MCF 10A (cell line): ENCODE data around the gene OPALIN. TPM values are rescaled to one million over a fixed set of nuclear protein-coding genes. Genes with fewer than 3 reads are reported as not detected.

ENCODE experiments used
- BruUV-seq: library from RNA; stranded (reverse); fragments of 400-500 nt; replicated peaks from 2 replicates; lab custom pipeline; 2021; lab: Mats Ljungman, UMichigan
- CTCF ChIA-PET: fragments of 300-600 bp; sonication (Branson Sonifier 250); formaldehyde crosslinking; extraction: SDS; loops from one replicate; lab custom pipeline; 2021; ENCODE audit warnings: antibody characterized with exemption, inconsistent platforms; lab: Yijun Ruan, JAX
- POLR2A ChIA-PET: fragments of 300-600, 350-650 bp; sonication (Branson Sonifier 250); formaldehyde crosslinking; extraction: SDS; loops from one replicate; lab custom pipeline; 2020; ENCODE audit warnings: antibody characterized with exemption, inconsistent platforms; lab: Yijun Ruan, JAX
- DNase-seq: peaks from one replicate; pipeline ENCODE4 v3.0.0-alpha.2; 2018; ENCODE audit not compliant: unreplicated experiment
- H3K27ac Mint-ChIP-seq: one replicate; pipeline ENCODE4 v1.8.0; 2022; ENCODE audit warnings: mild to moderate bottlenecking, low read depth, mixed read lengths; ENCODE audit not compliant: unreplicated experiment
- H3K27me3 Mint-ChIP-seq: one replicate; pipeline ENCODE4 v1.8.0; 2022; ENCODE audit warnings: mixed read lengths; ENCODE audit not compliant: insufficient read depth, unreplicated experiment
- H3K36me3 Mint-ChIP-seq: one replicate; pipeline ENCODE4 v1.8.0; 2022; ENCODE audit warnings: mild to moderate bottlenecking, moderate library complexity, mixed read lengths; ENCODE audit not compliant: insufficient read depth, unreplicated experiment
- H3K4me1 Mint-ChIP-seq: one replicate; pipeline ENCODE4 v1.8.0; 2022; ENCODE audit warnings: mixed read lengths; ENCODE audit not compliant: insufficient read depth, unreplicated experiment
- H3K4me3 Mint-ChIP-seq: one replicate; pipeline ENCODE4 v1.8.0; 2022; ENCODE audit warnings: mild to moderate bottlenecking, moderate library complexity, mixed read lengths; ENCODE audit not compliant: unreplicated experiment
- H3K9me3 Mint-ChIP-seq: one replicate; pipeline ENCODE4 v1.8.0; 2022; ENCODE audit warnings: mixed read lengths; ENCODE audit not compliant: unreplicated experiment
- intact Hi-C: fragments of 100-400 bp; cut with micrococcal nuclease; formaldehyde crosslinking; loops from 2 replicates; pipeline ENCODE4 v1.14.1; 2022
- total RNA-seq: library from RNA; stranded (reverse); gene quantifications from 2 replicates; pipeline ENCODE4 v1.2.3, GENCODE V29; 2022
- TF ChIP-seq, protein P1 (sequence below): fragments of 200-600 bp; IDR thresholded peaks from one replicate; pipeline ENCODE4 v1.8.0; 2022; ENCODE audit warnings: antibody characterized with exemption, mild to moderate bottlenecking; ENCODE audit not compliant: unreplicated experiment

The OPALIN gene
- total RNA-seq, 1 experiment from 2014 or later, result not detected

DNA sequence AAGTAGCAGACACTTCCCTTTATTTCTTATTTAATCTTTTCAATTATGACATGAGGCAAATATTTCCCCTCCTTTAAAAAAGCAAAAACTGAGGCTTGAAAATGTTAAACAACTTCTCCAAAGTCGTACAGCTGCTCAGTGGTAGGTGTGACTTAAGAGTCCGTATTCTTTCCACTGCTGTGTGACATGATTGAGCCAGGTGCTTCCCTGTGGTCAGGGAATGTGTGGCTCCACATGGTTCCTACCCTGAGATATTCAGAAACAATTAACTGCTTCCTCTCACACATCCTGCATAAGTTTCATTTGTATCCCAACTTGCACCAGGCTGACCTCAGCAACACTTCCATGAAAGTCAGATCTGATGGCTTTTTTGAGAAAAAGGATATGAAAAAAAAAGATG is 13.6 kb downstream of the OPALIN start:
- no peaks in the 10 kb centered on the region for H3K9me3 Mint-ChIP-seq
- no TSS peak for BruUV-seq
- CTCF ChIA-PET, result no interaction called here

DNA sequence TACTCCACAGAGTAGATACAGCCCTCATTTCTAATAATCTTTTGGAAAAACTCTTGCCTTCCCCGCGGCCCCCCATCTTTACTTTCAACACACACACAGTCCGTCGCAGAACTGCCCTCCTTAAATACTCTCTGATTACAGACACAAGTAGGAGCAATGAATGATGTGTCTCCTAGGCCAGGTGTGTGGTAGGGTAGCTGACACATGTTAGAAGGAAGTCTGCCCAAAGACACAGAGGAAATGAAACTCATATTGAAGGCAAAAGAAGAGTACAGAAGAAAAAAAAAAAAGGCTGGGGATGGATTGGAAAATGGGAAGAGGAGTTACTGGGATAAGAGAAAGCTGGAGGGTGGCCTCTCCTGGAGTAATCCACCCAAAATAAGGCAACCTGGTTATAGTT is 14.6 kb downstream of the OPALIN start:
- intact Hi-C loops, result loop anchor here (5.0 kb wide), 1 partner anchor 327 kb away; no protein-coding TSS in a partner anchor
- ChIA-PET CTCF (interaction anchor here (0.8 to 1.1 kb wide), 2 partner anchors 10 to 846 kb away, joined by 5 to 7 read pairs; no protein-coding TSS in a partner anchor), POLR2A (no interaction called here)
- no peak for DNase-seq
- no peaks in the 10 kb centered on the region for H3K4me1 Mint-ChIP-seq
- no peaks in the 10 kb centered on the region for H3K36me3 Mint-ChIP-seq
- H3K27me3 Mint-ChIP-seq, result no peaks in the 10 kb centered on the region
- no peaks in the 10 kb centered on the region for H3K9me3 Mint-ChIP-seq
- TF ChIP-seq, protein P1, sequence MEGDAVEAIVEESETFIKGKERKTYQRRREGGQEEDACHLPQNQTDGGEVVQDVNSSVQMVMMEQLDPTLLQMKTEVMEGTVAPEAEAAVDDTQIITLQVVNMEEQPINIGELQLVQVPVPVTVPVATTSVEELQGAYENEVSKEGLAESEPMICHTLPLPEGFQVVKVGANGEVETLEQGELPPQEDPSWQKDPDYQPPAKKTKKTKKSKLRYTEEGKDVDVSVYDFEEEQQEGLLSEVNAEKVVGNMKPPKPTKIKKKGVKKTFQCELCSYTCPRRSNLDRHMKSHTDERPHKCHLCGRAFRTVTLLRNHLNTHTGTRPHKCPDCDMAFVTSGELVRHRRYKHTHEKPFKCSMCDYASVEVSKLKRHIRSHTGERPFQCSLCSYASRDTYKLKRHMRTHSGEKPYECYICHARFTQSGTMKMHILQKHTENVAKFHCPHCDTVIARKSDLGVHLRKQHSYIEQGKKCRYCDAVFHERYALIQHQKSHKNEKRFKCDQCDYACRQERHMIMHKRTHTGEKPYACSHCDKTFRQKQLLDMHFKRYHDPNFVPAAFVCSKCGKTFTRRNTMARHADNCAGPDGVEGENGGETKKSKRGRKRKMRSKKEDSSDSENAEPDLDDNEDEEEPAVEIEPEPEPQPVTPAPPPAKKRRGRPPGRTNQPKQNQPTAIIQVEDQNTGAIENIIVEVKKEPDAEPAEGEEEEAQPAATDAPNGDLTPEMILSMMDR, result no peak
- BruUV-seq, result no TSS peak
- no peak overlapping the region for H3K27ac Mint-ChIP-seq
- H3K4me3 Mint-ChIP-seq, result no peak overlapping the region

More for the DNA sequence above, 13.6 kb downstream of the OPALIN start:
- Mint-ChIP-seq H3K27me3 (no peaks in the 10 kb centered on the region), H3K36me3 (no peaks in the 10 kb centered on the region), H3K27ac (no peak overlapping the region), H3K4me3 (no peak overlapping the region), H3K4me1 (no peaks in the 10 kb centered on the region)
- intact Hi-C loops, result no loop called here
- no peak for DNase-seq
- POLR2A ChIA-PET, result no interaction called here
- TF ChIP-seq, protein P1, result no peak

DNA sequence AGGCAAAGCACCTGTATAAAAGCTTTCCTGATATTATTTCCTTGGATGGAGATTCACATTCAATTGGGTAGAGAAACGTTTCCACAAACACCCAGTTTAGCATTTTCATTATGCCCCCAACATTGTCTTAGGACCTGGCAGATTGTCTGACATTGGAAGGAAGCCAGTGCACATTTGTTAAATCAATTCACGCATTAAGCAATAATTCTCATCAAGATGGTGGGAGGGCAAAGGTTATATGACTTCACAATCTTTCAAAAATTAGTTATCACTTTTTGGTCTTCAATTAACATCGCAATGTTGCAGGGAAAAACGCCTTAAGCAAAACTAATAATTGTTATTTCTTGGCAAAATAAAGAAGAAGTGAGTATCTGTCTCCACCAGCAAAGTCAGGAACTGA is 16.4 kb downstream of the OPALIN start:
- CTCF ChIA-PET, result no interaction called here
- TF ChIP-seq, protein P1, result no peak
- no peaks in the 10 kb centered on the region for H3K36me3 Mint-ChIP-seq

DNA sequence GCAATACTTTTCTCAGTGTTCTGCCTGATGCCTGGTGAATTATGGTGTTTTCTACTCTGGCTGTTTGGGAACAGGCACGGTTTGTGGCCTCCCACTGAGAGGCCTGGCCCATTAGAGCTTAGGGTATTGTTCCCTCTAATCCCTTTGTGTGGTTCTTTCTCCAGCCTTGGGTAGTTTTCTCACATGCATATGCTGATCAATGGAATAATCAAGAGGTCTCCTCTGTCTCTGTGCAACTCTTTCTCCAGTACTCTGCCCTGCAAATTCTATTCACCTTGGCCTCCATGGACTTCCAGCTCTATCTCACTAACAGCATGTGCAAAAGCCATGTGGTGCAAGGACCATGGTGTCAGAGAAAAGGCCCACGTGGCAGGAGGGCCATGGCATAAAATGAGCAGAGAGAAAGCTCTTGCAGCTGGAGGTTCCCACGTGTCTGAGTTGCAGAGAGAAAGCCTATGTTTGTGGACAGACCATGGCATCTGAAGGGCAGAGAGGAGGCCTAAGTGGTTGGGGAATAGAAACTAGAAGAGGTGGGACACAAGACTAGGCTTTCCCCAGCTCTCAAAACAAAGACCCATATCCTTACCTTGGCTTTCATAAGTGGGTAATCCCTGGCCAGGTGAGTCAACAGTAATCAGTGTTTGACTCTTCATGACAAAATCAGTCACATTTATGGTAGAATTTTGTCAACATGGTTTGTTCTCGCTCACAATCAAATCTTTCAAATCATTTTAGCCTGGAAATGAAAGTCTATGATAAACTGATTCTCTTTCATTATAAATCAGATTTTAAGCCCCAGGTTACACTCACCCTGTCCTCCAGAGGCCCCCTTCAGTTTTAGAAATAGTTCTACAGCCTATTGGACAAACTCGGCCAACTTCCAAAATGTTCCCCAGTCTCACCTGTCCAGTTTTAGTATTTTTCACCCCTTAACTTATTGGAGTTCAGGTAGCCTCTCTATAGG is 17.3 kb downstream of the OPALIN start:
- no peak for DNase-seq
- POLR2A ChIA-PET, result no interaction called here
- Mint-ChIP-seq H3K4me1 (no peaks in the 10 kb centered on the region), H3K9me3 (no peaks in the 10 kb centered on the region), H3K27ac (no peak overlapping the region), H3K4me3 (no peak overlapping the region), H3K36me3 (no peaks in the 10 kb centered on the region), H3K27me3 (no peaks in the 10 kb centered on the region)
- TF ChIP-seq, protein P1, result no peak
- intact Hi-C loops, result loop anchor here (5.0 kb wide), 1 partner anchor 324 kb away; no protein-coding TSS in a partner anchor
- no TSS peak for BruUV-seq
- CTCF ChIA-PET, result interaction anchor here (0.6 to 3.8 kb wide), 11 partner anchors 10 to 841 kb away, joined by 3 to 23 read pairs (median 3); no protein-coding TSS in a partner anchor

More for the DNA sequence above, 16.4 kb downstream of the OPALIN start:
- no peaks in the 10 kb centered on the region for H3K4me1 Mint-ChIP-seq
- POLR2A ChIA-PET, result no interaction called here
- H3K4me3 Mint-ChIP-seq, result no peak overlapping the region
- H3K9me3 Mint-ChIP-seq, result no peaks in the 10 kb centered on the region
- BruUV-seq, result no TSS peak
- intact Hi-C loops, result loop anchor here (5.0 kb wide), 1 partner anchor 325 kb away; no protein-coding TSS in a partner anchor
- DNase-seq, result no peak
- H3K27me3 Mint-ChIP-seq, result no peaks in the 10 kb centered on the region
- no peak overlapping the region for H3K27ac Mint-ChIP-seq
